Measurements from ENCODE around the gene SH3PXD2B. TPM values are rescaled to one million over a fixed set of nuclear protein-coding genes. Genes with fewer than 3 reads are reported as not detected.

SH3PXD2B gene
- 24.0 TPM for total RNA-seq

GRCh38 chr5:172454358-172455086, at the start of gene SH3PXD2B:
TSS of gene SH3PXD2B (minus strand) at chr5:172454525. CDS start at chr5:172454352, 173 bp downstream.
- DNase-seq: peak; percentile 75

GRCh38 chr5:172502969-172503368, 48.6 kb upstream of the SH3PXD2B start:
- peak; percentile 37 for DNase-seq

DNA sequence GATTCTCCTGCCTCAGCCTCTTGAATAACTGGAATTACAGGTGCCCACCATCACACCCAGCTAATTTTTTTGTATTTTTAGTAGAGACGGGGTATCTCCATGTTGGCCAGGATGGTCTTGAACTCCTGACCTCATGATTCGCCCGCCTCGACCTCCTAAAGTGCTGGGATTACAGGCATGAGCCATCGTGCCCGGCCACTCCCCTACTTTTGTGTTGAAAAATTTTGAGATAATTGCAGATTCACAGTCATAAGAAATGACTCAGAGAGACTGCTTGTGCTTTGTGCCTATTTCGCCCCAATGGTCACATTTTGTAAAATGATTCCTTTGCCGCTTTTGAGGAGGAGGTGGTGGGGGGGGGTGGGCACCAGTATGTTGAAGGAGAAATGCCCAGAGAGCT, 48.1 kb upstream of the SH3PXD2B start:
- no peak for DNase-seq

DNA sequence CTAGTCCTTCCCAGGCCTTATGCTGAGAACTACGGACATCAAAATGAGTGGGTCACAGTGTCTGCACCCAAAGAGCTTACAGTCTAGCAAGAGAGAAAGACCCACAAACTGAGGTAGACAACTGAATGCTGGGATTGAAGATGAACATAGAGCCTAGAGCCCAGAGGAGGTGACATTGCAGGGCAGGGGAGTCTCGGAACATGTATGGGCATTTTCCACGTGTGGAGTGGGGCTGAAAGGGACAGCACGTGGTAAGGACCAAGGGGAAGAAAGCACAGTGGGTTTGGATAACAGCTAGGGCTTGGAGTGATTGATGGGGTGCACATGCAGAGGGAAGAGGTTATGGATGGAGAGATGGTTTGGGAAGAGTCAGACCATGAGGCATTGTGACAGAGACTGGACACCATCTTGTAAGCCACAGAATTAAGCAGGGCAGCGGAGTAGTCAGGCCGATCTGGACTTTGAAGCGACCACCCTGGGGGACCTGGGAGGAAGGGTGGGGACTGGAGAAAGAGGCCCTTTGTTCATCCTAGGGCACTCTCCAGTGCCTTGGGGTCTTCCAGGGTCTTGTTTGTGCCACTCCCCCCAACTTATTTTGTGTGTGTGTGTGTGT, 47.5 kb upstream of the SH3PXD2B start:
- no peak for DNase-seq

GRCh38 chr5:172499287-172499686, 45.0 kb upstream of the SH3PXD2B start:
- DNase-seq: no peak

DNA sequence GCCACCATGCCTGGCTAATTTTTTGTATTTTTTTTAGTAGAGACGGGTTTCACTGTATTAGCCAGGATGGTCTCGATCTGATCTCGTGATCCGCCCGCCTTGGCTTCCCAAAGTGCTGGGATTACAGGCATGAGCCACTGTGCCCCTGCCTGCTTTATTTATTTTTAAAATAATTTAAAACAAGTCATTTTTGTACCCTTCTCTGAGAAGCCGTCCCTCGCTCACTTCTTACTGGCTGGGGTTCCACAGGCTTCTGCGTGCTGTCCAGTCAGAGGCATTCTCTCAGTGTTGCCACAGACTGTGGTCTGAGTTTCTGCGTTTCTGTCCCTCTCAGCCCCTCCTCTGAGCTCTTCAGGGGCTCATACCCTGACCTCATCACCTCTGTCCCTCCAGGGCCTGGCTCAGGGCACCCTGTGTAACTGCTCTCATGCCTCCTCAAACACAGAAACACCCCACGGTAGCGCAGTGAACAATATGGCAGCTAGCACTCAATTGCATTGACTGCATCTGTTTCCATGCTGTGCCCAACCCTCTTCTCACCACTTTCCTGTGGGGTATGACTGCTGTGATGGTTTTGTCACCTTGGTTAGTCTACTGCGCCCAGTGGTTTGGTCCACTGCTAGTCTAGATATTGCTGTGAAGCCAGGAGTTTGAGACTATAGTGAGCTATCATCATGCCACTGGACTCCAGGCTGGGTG, 44.3 kb upstream of the SH3PXD2B start:
- no peak for DNase-seq

DNA sequence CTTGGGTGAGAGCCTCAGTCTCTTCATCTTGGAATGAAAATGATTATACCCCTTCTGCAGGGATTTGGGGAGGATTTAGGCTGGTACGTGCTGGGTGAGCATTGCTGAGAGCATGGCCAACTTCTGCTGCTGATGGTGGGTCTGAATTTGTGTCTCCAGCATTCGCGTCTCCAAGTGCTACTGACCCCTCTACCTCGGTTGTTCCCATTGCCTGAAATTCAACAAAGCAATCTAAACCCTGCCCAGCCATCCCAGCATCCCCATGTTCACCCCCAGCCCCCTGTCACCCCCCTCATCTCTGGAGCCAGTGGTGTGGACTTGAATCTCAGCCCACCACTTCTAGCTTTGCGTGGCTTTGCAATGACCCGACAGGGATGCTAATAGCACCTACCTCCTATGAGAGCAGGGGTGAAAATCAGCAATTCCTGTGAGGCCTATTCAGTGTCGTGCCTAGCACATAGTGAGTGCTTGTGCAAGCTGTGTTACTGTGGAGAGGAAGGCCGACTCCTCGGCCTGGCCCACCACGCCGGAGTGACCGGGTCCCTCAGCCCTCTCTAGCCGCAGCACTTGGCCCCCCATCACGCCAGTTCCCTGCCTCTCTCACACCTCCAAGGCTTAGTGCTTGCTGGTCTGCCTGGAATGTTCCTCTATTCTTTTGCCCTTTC, 43.4 kb upstream of the SH3PXD2B start:
- DNase-seq: no peak

- peak; percentile 66 for DNase-seq
Observed at GRCh38 chr5:172496671-172497371, 42.5 kb upstream of the SH3PXD2B start.

DNA sequence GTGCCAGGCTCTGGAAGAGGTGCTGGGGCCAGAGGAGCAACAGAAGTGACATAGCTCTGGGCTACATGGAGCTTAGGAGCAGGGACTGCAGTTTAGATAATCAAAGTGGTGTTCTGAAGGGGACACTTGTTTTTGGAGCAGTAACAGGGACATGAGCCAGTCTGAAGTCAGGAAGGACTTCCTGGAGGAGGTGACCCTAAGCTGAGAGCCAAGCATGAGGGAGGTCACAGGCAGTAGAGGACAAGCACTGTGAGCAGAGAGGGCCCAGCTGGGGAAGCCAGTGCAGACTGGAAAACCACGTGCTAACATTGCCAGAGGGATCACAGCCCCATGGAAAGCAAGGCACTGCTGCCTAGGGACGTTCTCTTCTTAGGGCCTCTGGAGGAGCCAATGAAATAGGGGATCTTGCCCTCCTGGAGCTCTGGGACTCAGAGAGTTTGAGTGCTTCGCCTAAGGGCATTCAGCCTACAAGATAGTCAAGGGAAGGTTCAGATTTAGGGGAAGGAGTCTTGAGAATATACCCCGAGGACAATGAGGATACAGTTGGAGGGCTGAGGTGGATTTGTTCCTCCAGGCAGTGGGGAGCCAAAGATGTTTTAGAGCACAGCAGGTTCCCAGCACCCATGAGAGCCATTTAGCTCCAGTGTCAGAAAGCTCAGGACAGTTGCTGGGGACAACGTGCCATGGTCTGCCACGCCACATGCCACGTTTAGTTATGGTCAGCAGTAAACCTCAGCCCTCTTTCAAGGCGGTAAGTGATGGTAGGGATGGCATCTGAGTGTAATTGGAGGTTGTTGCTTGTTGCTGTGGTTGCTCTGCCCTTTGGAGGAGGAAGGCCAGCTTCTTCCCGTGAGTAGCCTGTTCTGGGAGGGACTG, 40.5 kb upstream of the SH3PXD2B start:
- DNase-seq: no peak

DNA sequence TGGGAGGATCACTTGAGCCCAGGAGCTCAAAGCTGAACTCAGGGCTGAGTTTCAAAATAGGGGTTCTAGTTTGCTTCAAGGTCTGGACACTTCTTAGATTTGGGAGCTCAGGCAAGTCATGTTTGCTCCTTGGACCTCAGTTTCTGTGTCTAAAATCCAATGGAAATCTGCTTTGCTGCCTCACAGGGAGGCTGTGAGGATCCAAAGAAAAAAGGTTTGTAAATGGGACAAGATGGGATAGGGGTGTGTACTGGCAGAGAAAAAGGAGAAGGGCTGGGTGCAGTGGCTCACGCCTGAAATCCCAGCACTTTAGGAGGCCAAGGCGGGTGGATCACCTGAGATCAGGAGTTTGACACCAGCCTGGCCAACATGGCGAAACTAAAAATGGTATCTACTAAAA, 39.6 kb upstream of the SH3PXD2B start:
- DNase-seq: no peak

- peak; percentile 35 for DNase-seq
Observed at GRCh38 chr5:172493461-172493860, 39.1 kb upstream of the SH3PXD2B start.

DNA sequence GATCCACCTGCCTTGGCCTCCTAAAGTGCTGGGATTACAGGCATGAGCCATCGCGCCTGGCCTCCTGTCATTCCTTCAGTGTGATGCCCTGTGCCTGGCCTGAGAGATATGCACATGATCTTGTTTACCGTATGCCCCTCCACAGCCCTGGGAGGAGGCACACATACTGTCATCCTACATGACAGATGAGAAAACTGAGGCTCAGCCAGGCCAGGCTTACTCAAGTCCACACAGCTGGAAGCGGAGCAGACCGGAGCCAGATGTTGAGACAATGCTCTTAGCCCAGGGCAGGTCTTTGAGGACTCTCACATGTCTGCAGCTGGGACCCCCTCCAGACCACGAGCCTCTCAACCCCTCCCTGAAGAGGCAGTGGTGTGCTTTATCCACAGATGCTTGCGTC, 38.7 kb upstream of the SH3PXD2B start:
- peak; percentile 81 for DNase-seq

- DNase-seq: no peak
Observed at GRCh38 chr5:172492097-172492840, 37.9 kb upstream of the SH3PXD2B start.

DNA sequence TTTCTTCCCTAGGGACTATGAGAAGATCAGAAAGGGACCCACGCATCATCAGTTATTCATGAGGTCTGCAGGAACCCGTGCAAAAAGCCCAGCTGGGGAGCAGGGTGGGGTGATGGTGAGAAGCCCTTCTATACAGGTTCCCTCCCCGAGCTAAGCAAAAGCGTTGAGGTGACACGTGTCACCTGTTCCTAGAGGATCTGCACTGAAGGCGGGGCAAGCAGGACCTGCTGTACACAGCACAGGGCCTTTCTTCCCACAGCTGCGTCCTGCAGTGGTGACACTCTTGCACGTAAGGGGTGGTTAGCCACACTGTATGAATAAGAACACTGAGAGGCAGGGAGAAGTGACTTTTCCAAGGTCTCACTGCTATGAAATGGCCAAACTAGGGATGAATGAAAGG, 37.2 kb upstream of the SH3PXD2B start:
- DNase-seq: no peak

- no peak for DNase-seq
Observed at GRCh38 chr5:172490514-172491461, 36.5 kb upstream of the SH3PXD2B start.

DNA sequence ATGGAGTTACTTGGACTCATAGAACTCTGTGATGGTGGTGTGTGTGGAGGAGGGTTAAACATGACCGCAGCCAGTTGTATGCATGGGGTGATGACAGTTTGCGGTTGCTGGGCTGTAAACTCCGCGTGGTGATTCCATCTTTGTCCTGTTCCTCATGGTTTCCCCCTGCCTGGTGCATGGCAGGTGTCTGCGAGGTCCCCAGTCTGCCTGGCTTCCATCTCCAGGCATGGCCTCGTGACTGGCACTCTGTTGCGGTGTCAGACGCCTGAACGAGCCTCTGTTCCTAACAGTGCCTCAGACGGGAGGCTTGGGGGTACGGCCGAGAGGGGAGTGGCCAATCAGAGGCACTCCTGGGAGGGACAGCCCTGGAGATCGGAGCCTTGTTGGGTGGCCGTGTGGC, 33.9 kb upstream of the SH3PXD2B start:
- DNase-seq: no peak

DNA sequence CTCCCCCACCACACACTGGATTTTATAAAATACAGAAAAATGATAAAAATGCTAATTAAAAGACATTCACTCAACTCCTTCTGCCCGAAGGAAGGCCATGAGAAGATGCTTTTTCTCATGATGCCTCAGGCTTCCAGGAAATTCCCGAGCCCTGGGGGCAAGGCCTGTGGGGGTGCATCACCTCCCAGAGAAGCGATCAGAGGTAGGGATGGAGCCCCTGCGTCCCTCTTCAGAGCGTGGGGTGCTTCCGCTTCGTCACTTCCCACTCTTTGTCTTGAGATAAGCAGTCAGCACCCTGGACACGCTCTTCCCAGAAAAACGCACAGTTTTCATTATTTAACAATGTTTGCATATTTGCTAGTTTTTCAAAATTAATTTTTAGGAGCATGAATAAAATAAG, 33.3 kb upstream of the SH3PXD2B start:
- no peak for DNase-seq

GRCh38 chr5:172486912-172487311, 32.6 kb upstream of the SH3PXD2B start:
- DNase-seq: no peak

GRCh38 chr5:172486451-172486850, 32.1 kb upstream of the SH3PXD2B start:
- peak; percentile 17 for DNase-seq

Measured in tongue (tissue), 2 donors.